OCI-LY3 (cell line): ENCODE measurements around the gene CLIP4.

Experiments
- H2AFZ ChIP-seq: fragments of 200-600, 300-600 bp; shearing (Covaris generic); 2 replicates; pipeline ENCODE4 v1.6.0; 2014; ENCODE audit warnings: antibody characterized with exemption, low read depth, low read length
- H3K27ac ChIP-seq: fragments of 200-600, 300-600 bp; sonication (generic); 2 replicates; pipeline ENCODE4 v1.5.1; 2014; ENCODE audit warnings: mild to moderate bottlenecking, low read length, moderate library complexity, mixed read lengths
- H3K27me3 ChIP-seq: fragments of 200-600, 300-600 bp; sonication (generic); 2 replicates; pipeline ENCODE4 v1.6.1; 2014; ENCODE audit warnings: low read depth, low read length, mixed read lengths
- H3K36me3 ChIP-seq: fragments of 200-600, 300-600 bp; sonication (generic); replicated peaks from 2 replicates; pipeline ENCODE3; 2014; ENCODE audit warnings: low read depth, low read length, mixed read lengths
- H3K4me1 ChIP-seq: fragments of 300-600, 200-600 bp; sonication (generic); 2 replicates; pipeline ENCODE4 v1.6.1; 2014; ENCODE audit warnings: low read length, mixed read lengths
- H3K4me2 ChIP-seq: fragments of 200-600, 300-600 bp; sonication (generic); 2 replicates; pipeline ENCODE4 v1.6.1; 2014; ENCODE audit warnings: low read length, mixed read lengths
- H3K4me3 ChIP-seq: fragments of 300-600, 200-600 bp; sonication (generic); 2 replicates; pipeline ENCODE4 v1.5.1; 2014; ENCODE audit warnings: antibody characterized with exemption, mild to moderate bottlenecking, low read length, moderate library complexity
- H3K79me2 ChIP-seq: fragments of 300-600, 200-600 bp; shearing (Covaris generic); 2 replicates; pipeline ENCODE4 v1.6.1; 2014; ENCODE audit warnings: mild to moderate bottlenecking, low read length, mixed read lengths
- H3K9ac ChIP-seq: fragments of 300-600, 200-600 bp; shearing (Covaris generic); 2 replicates; pipeline ENCODE4 v1.6.0; 2014; ENCODE audit warnings: mild to moderate bottlenecking, low read length, moderate library complexity
- H3K9me3 ChIP-seq: fragments of 200-600, 300-600 bp; shearing (Covaris generic); 2 replicates; pipeline ENCODE4 v1.6.1; 2014; ENCODE audit warnings: low read length, mixed read lengths; ENCODE audit not compliant: insufficient read depth
- H4K20me1 ChIP-seq: fragments of 200-600, 300-600 bp; sonication (generic); 2 replicates; pipeline ENCODE4 v1.6.1; 2016; ENCODE audit warnings: low read length, mixed read lengths; ENCODE audit not compliant: insufficient read depth
- CTCF ChIP-seq: fragments of 200-600, 300-600 bp; sonication (generic); IDR thresholded peaks from 2 replicates; pipeline ENCODE4 v1.5.1; 2014; ENCODE audit warnings: antibody characterized with exemption, low read length, low read depth
- EZH2phosphoT487 ChIP-seq: fragments of 200-600 bp; shearing (Covaris generic); IDR thresholded peaks from 2 replicates; pipeline ENCODE4 v1.6.1; 2018; ENCODE audit warnings: antibody characterized with exemption, mixed run types, low read depth

CLIP4 gene

GRCh38 chr2:29120846-29121245 lies 5.6 kb downstream of the CLIP4 start:
- no peaks in the 10 kb centered on the region for H3K4me1 ChIP-seq
- H3K27ac ChIP-seq, result no peak overlapping the region
- H3K4me2 ChIP-seq, result no peak overlapping the region
- H3K9ac ChIP-seq, result no peak overlapping the region
- no peaks in the 10 kb centered on the region for H3K27me3 ChIP-seq
- no peak for TF ChIP-seq CTCF
- no peak for TF ChIP-seq EZH2phosphoT487
- no peaks in the 10 kb centered on the region for H3K9me3 ChIP-seq
- H3K36me3 ChIP-seq, result peaks cover 23% of the 10 kb centered on the region
- H2AFZ ChIP-seq, result no peak overlapping the region
- H3K79me2 ChIP-seq, result peaks cover 4% of the 10 kb centered on the region
- H4K20me1 ChIP-seq, result no peaks in the 10 kb centered on the region
- H3K4me3 ChIP-seq, result no peak overlapping the region

GRCh38 chr2:29123617-29124349 lies 8.6 kb downstream of the CLIP4 start:
- TF ChIP-seq CTCF (no peak), EZH2phosphoT487 (no peak)
- Histone ChIP-seq H3K27me3 (no peaks in the 10 kb centered on the region), H3K79me2 (no peaks in the 10 kb centered on the region), H2AFZ (no peak overlapping the region), H3K4me1 (no peaks in the 10 kb centered on the region), H4K20me1 (no peaks in the 10 kb centered on the region), H3K4me2 (no peak overlapping the region), H3K36me3 (peaks cover 23% of the 10 kb centered on the region), H3K4me3 (no peak overlapping the region), H3K9ac (no peak overlapping the region), H3K9me3 (no peaks in the 10 kb centered on the region), H3K27ac (no peak overlapping the region)

GRCh38 chr2:29124504-29124903 lies 9.3 kb downstream of the CLIP4 start:
- H3K9me3 ChIP-seq, result no peaks in the 10 kb centered on the region
- no peak overlapping the region for H3K27ac ChIP-seq
- H3K4me1 ChIP-seq, result peaks cover 2% of the 10 kb centered on the region

More at GRCh38 chr2:29124504-29124903, 9.3 kb downstream of the CLIP4 start:
- H3K4me2 ChIP-seq, result no peak overlapping the region
- H4K20me1 ChIP-seq, result no peaks in the 10 kb centered on the region
- no peak for TF ChIP-seq EZH2phosphoT487
- TF ChIP-seq CTCF, result no peak
- H3K4me3 ChIP-seq, result no peak overlapping the region
- no peak overlapping the region for H3K9ac ChIP-seq
- peaks cover 23% of the 10 kb centered on the region for H3K36me3 ChIP-seq
- no peaks in the 10 kb centered on the region for H3K27me3 ChIP-seq
- no peaks in the 10 kb centered on the region for H3K79me2 ChIP-seq
- H2AFZ ChIP-seq, result no peak overlapping the region
